Uterus (tissue), 4 donors: ENCODE results near the gene UNKL. TPM values are rescaled to one million over a fixed set of nuclear protein-coding genes. Genes with fewer than 3 reads are reported as not detected.

Source experiments
- DNase-seq, 2 donors: peaks; one replicate each; pipeline ENCODE4 v3.0.0-alpha.2; 2019 to 2020
- H3K27ac ChIP-seq, 2 donors: fragments of 200-600 bp; sonication (generic); 1 replicate in 1 of 2; 2 replicates in 1 of 2; pipeline ENCODE4 v1.5.1; 2016 to 2018
- H3K27me3 ChIP-seq, 2 donors: fragments of 200-600 bp; sonication (generic); one replicate each; pipeline ENCODE4 v1.5.1; 2018 to 2019; ENCODE audit warnings: control low read depth in 1 of 2
- H3K36me3 ChIP-seq, 2 donors: fragments of 200-600 bp; sonication (generic); one replicate each; pipeline ENCODE4 v1.5.1; 2019; ENCODE audit warnings: control low read depth in 1 of 2
- H3K4me1 ChIP-seq, 2 donors: fragments of 200-600 bp; sonication (generic); one replicate each; pipeline ENCODE4 v1.5.1; 2018 to 2019; ENCODE audit warnings: control low read depth in 1 of 2
- H3K4me3 ChIP-seq, 2 donors: fragments of 200-600 bp; sonication (generic); 1 replicate in 1 of 2; 2 replicates in 1 of 2; pipeline ENCODE4 v1.5.1; 2018 to 2019; ENCODE audit warnings: mild to moderate bottlenecking in 1 of 2
- H3K9me3 ChIP-seq, 2 donors: fragments of 200-600 bp; sonication (generic); one replicate each; pipeline ENCODE4 v1.5.1; 2019; ENCODE audit warnings: control low read depth in 1 of 2
- POLR2A ChIP-seq, 2 donors: fragments of 450-650 bp; IDR thresholded peaks; one replicate each; pipeline ENCODE4 v1.6.1; 2016; ENCODE audit warnings: antibody characterized with exemption in 2 of 2, mild to moderate bottlenecking in 1 of 2, moderate library complexity in 1 of 2
- intact Hi-C: fragments of 100-400 bp; cut with DNase I; formaldehyde crosslinking; loops from one replicate; pipeline ENCODE4 v1.15.1; 2023; ENCODE audit warnings: low total_unique reads
- total RNA-seq, 4 donors: library from RNA; depleted of rRNA in 3 of 4; stranded (reverse); fragments of >200 nt in 3 of 4; gene quantifications; one replicate each; pipeline versions ENCODE4 v1.1.0 to v1.2.4, GENCODE V29; 2014 to 2023
- TF ChIP-seq, protein P1 (sequence below), 4 experiments: fragments of 200-600 bp in 2 of 4; fragments of 450-650 bp in 2 of 4; sonication (generic) in 2 of 4; IDR thresholded peaks; one replicate each; pipeline ENCODE4 v1.5.1; 2016 to 2019; ENCODE audit warnings: antibody characterized with exemption in 4 of 4, mild to moderate bottlenecking in 2 of 4, moderate library complexity in 1 of 4
- donor health status: DM: yes; HTN: yes; CAD: no.

UNKL gene
- total RNA-seq, 4 donors from 2014 or later = 13.5 to 63.3 (median 27.6) TPM

GRCh38 chr16:1324286-1324826 lies 90.1 kb downstream of the UNKL start:
- TF ChIP-seq POLR2A (IDR thresholded peaks at IDR 0.05) = no peak
- TF ChIP-seq, protein P1, sequence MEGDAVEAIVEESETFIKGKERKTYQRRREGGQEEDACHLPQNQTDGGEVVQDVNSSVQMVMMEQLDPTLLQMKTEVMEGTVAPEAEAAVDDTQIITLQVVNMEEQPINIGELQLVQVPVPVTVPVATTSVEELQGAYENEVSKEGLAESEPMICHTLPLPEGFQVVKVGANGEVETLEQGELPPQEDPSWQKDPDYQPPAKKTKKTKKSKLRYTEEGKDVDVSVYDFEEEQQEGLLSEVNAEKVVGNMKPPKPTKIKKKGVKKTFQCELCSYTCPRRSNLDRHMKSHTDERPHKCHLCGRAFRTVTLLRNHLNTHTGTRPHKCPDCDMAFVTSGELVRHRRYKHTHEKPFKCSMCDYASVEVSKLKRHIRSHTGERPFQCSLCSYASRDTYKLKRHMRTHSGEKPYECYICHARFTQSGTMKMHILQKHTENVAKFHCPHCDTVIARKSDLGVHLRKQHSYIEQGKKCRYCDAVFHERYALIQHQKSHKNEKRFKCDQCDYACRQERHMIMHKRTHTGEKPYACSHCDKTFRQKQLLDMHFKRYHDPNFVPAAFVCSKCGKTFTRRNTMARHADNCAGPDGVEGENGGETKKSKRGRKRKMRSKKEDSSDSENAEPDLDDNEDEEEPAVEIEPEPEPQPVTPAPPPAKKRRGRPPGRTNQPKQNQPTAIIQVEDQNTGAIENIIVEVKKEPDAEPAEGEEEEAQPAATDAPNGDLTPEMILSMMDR (IDR thresholded peaks at IDR 0.05) = no peak
- intact Hi-C loops = no loop called here
- Histone ChIP-seq H3K4me3 (no peak overlapping the region), H3K36me3 (no peaks in the 10 kb centered on the region), H3K27ac (no peak overlapping the region), H3K9me3 (no peaks in the 10 kb centered on the region), H3K27me3 (no peaks in the 10 kb centered on the region), H3K4me1 (no peaks in the 10 kb centered on the region)
- no peak for DNase-seq

- Histone ChIP-seq H3K4me1 (no peaks in the 10 kb centered on the region), H3K9me3 (no peaks in the 10 kb centered on the region), H3K36me3 (no peaks in the 10 kb centered on the region), H3K27ac (no peak overlapping the region), H3K27me3 (no peaks in the 10 kb centered on the region), H3K4me3 (no peak overlapping the region)
- no peak for DNase-seq
- intact Hi-C loops = no loop called here
- TF ChIP-seq POLR2A (IDR thresholded peaks at IDR 0.05) = no peak
- TF ChIP-seq, protein P1 (IDR thresholded peaks at IDR 0.05) = no peak
Observed at GRCh38 chr16:1323296-1324239, 90.9 kb downstream of the UNKL start.

GRCh38 chr16:1322407-1322806 lies 92.1 kb downstream of the UNKL start:
- no peaks in the 10 kb centered on the region for H3K27me3 ChIP-seq
- intact Hi-C loops = no loop called here
- no peak for DNase-seq
- TF ChIP-seq, protein P1 (IDR thresholded peaks at IDR 0.05) = no peak
- no peak for TF ChIP-seq POLR2A (IDR thresholded peaks at IDR 0.05)
- H3K4me3 ChIP-seq = no peak overlapping the region
- no peaks in the 10 kb centered on the region for H3K4me1 ChIP-seq
- H3K36me3 ChIP-seq = no peaks in the 10 kb centered on the region
- H3K27ac ChIP-seq = no peak overlapping the region
- no peaks in the 10 kb centered on the region for H3K9me3 ChIP-seq

- H3K9me3 ChIP-seq = no peaks in the 10 kb centered on the region
- no peaks in the 10 kb centered on the region for H3K27me3 ChIP-seq
- no peak for DNase-seq
- TF ChIP-seq POLR2A (IDR thresholded peaks at IDR 0.05) = no peak
- TF ChIP-seq, protein P1 (IDR thresholded peaks at IDR 0.05) = no peak
- no peak overlapping the region for H3K4me3 ChIP-seq
- intact Hi-C loops = no loop called here
- no peaks in the 10 kb centered on the region for H3K4me1 ChIP-seq
- H3K36me3 ChIP-seq = no peaks in the 10 kb centered on the region
- no peak overlapping the region for H3K27ac ChIP-seq
Observed at GRCh38 chr16:1320658-1321240, 93.8 kb downstream of the UNKL start.

GRCh38 chr16:1320097-1320496 lies 94.4 kb downstream of the UNKL start:
- no peak for DNase-seq

More at GRCh38 chr16:1320097-1320496, 94.4 kb downstream of the UNKL start:
- H3K27ac ChIP-seq = no peak overlapping the region
- no peaks in the 10 kb centered on the region for H3K36me3 ChIP-seq
- H3K4me1 ChIP-seq = no peaks in the 10 kb centered on the region
- H3K9me3 ChIP-seq = no peaks in the 10 kb centered on the region
- no peak overlapping the region for H3K4me3 ChIP-seq
- intact Hi-C loops = no loop called here
- TF ChIP-seq POLR2A (IDR thresholded peaks at IDR 0.05) = no peak
- TF ChIP-seq, protein P1 (IDR thresholded peaks at IDR 0.05) = no peak
- no peaks in the 10 kb centered on the region for H3K27me3 ChIP-seq
